ENCODE measurements around the gene CMTM5.

- TF ChIP-seq CTCF (IDR thresholded peaks at IDR 0.05) (no peak), TCF7L2 (IDR thresholded peaks at IDR 0.05; ENCODE audit: low read depth, low read length) (no peak), SIN3A (IDR thresholded peaks at IDR 0.05; ENCODE audit: borderline replicate concordance, insufficient read depth, low read depth, low read length) (no peak)
Measured at GRCh38 chr14:23378612-23379220, 1.9 kb downstream of the CMTM5 start.
